Bronchial epithelial cell (primary cell): ENCODE results near the gene EFNA2. TPM values are rescaled to one million over a fixed set of nuclear protein-coding genes. Genes with fewer than 3 reads are reported as not detected.

Source experiments
- DNase-seq: peaks from one replicate; pipeline ENCODE4 v3.0.0-alpha.2; 2010; ENCODE audit warnings: low read depth
- FAIRE-seq: peaks from 2 replicates; lab custom pipeline; 2011; peaks lifted over from hg19 to GRCh38; lab: Jason Lieb, UNC
- H3K27me3 ChIP-seq: 2 replicates; pipeline ENCODE4 v1.5.1; 2011; ENCODE audit warnings: low read length; ENCODE audit not compliant: control insufficient read depth, insufficient read depth
- H3K36me3 ChIP-seq: 2 replicates; pipeline ENCODE4 v1.5.1; 2011; ENCODE audit warnings: low read length; ENCODE audit not compliant: control insufficient read depth, insufficient read depth
- H3K4me3 ChIP-seq: 2 replicates; pipeline ENCODE4 v1.5.1; 2011; ENCODE audit warnings: mild to moderate bottlenecking, low read depth, low read length, control low read depth
- total RNA-seq: library from RNA; depleted of rRNA; stranded (reverse); fragments of >200 nt; gene quantifications from 2 replicates; pipeline ENCODE4 v1.2.1, GENCODE V29; 2014
- TF ChIP-seq, protein P1 (sequence below): IDR thresholded peaks from 2 replicates; pipeline ENCODE4 v1.5.1; 2011; ENCODE audit warnings: mild to moderate bottlenecking, moderate library complexity, low read length, control low read depth, inconsistent platforms; ENCODE audit not compliant: insufficient read depth, severe bottlenecking

EFNA2 gene
- total RNA-seq, 1 donor from 2014 or later, result not detected

GRCh38 chr19:1274081-1274851 is 11.4 kb upstream of the EFNA2 start:
- H3K36me3 ChIP-seq, result peaks cover 41% of the 10 kb centered on the region
- H3K4me3 ChIP-seq, result peak overlapping the region; percentile 79
- DNase-seq (no peak), FAIRE-seq (no peak)
- no peaks in the 10 kb centered on the region for H3K27me3 ChIP-seq
- TF ChIP-seq, protein P1, sequence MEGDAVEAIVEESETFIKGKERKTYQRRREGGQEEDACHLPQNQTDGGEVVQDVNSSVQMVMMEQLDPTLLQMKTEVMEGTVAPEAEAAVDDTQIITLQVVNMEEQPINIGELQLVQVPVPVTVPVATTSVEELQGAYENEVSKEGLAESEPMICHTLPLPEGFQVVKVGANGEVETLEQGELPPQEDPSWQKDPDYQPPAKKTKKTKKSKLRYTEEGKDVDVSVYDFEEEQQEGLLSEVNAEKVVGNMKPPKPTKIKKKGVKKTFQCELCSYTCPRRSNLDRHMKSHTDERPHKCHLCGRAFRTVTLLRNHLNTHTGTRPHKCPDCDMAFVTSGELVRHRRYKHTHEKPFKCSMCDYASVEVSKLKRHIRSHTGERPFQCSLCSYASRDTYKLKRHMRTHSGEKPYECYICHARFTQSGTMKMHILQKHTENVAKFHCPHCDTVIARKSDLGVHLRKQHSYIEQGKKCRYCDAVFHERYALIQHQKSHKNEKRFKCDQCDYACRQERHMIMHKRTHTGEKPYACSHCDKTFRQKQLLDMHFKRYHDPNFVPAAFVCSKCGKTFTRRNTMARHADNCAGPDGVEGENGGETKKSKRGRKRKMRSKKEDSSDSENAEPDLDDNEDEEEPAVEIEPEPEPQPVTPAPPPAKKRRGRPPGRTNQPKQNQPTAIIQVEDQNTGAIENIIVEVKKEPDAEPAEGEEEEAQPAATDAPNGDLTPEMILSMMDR, result no peak

GRCh38 chr19:1274852-1275259 is 10.8 kb upstream of the EFNA2 start:
- Histone ChIP-seq H3K36me3 (peaks cover 45% of the 10 kb centered on the region), H3K4me3 (peak overlapping the region; percentile 79), H3K27me3 (no peaks in the 10 kb centered on the region)
- DNase-seq (no peak), FAIRE-seq (no peak)
- TF ChIP-seq, protein P1, result no peak

GRCh38 chr19:1275260-1275975 is 10.3 kb upstream of the EFNA2 start, which contains the start of gene FAM174C:
TSS of gene FAM174C (plus strand) at chr19:1275530. CDS start at chr19:1275550, 20 bp downstream.
- H3K36me3 ChIP-seq, result peaks cover 43% of the 10 kb centered on the region
- peak within 1 kb of the TSS; percentile 79 for H3K4me3 ChIP-seq
- no peaks in the 10 kb centered on the region for H3K27me3 ChIP-seq
- FAIRE-seq, result no peak
- DNase-seq, result peak; percentile 84
- TF ChIP-seq, protein P1, result no peak

DNA sequence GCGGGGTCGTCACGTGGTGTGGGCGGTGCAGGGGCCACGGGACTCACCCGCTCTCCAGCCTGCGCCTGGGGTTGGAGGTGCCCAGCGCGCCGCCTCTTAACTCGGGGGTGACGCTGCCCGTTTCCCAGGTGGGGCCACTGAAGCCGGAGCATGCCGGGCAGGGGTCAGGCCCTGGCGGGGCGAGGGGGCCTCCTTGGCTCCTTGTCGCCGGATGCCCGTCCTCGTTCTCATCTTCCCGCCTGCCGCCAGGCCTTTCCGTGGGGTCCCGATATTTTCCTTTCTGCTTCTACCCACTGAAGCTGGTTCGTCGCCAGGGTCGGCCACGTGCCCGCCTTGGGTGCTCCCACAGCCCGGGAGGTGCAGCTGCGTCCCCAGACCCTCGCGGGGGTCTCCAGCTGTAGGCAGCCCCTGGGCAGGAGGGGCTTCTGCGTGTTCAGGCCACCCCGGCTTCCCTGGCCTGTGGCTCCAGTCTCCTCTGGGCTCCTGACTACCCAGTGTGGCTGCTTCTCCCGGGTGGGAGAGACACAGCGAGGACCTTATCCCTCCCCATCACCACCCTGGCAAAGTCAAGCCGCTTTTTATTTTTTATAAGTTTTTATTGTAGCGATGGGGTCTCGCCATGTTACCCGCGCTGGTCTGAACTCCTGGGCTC is 9.6 kb upstream of the EFNA2 start:
- DNase-seq (no peak), FAIRE-seq (no peak)
- TF ChIP-seq, protein P1, result no peak
- no peaks in the 10 kb centered on the region for H3K27me3 ChIP-seq
- H3K36me3 ChIP-seq, result peaks cover 39% of the 10 kb centered on the region
- H3K4me3 ChIP-seq, result peak overlapping the region; percentile 79

DNA sequence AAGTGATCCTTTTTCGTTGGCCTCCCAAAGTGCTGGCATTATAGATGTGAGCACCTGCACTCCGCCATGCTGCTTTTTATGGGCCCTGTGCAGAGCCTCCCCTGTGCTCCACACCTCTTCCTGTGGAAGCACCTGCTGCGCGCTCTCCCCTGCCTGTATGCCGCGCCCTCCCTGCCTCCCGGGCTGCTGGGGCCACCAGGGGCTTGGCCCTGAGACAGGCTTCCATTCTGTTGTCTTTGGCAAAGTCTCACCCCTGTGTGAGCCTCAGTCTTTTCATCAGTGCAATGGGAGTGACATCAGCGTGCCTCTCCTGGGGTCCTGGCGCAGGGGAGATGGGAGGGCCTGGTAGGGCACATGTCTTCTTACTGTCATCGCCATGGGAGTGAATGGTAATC is 9.0 kb upstream of the EFNA2 start:
- TF ChIP-seq, protein P1, result no peak
- FAIRE-seq, result no peak
- no peak for DNase-seq
- H3K36me3 ChIP-seq, result peaks cover 36% of the 10 kb centered on the region
- H3K27me3 ChIP-seq, result no peaks in the 10 kb centered on the region
- peak overlapping the region; percentile 79 for H3K4me3 ChIP-seq
